ENCODE results near the gene RASGRF2. TPM values are rescaled to one million over a fixed set of nuclear protein-coding genes. Genes with fewer than 3 reads are reported as not detected.
"Not testable (repeated sequence)": the region's sequence is repeated elsewhere in the genome, so short reads cannot be mapped to it uniquely, and the experiment has no call there.

Gene RASGRF2
- total and polyA plus RNA-seq, 2 of the 8 experiments (the other 6 are each of a cell fraction or from before 2014, with no cell fraction given): 2.6 to 29.5 TPM

DNA sequence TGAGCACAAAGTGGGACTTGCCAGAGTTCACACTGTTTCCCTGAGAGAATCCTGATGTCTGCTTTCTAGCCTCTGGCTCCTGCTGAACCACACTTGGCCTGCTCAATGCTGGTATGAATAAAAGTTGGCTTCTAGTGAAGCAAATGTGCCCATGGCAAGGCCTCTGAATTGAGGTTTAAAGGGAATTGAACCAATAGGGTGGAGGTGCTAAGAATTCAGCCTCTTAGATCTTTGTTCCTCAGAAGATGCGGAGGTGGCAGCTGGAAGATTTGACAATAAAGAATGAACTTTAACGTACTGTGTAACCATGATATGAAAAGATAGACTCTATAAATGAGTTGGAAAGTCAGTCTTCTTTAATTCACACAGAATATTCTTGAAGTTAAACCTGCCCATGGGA is 57.2 kb downstream of the RASGRF2 start (continued):
- TF ChIP-seq CTBP2 (IDR thresholded peaks at IDR 0.05; ENCODE audit: borderline replicate concordance, insufficient read depth, insufficient read length, low read length) (no peak), CHD2 (IDR thresholded peaks at IDR 0.05; ENCODE audit: low read length) (no peak), BACH1 (IDR thresholded peaks at IDR 0.05; ENCODE audit: low read length) (no peak), JUN (IDR thresholded peaks at IDR 0.05; ENCODE audit: low read depth, low read length) (no peak)

DNA sequence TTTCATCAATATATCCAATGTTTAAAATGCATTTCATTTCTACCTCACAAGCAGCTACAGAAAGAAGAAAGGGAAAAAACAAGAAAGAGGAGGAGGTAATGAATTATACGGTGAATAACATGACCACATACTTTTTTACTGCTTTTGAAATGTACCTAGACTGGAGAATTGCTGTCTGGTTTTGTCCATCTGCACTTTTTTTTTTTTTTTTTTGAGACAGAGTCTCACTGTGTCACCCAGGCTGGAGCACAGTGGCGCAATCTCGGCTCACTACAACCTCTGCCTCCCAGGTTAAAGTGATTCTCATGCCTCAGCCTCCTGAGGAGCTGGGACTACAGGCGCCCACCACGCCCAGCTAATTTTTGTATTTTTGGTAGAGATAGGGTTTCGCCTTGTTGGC is 58.4 kb downstream of the RASGRF2 start:
- H2AFZ ChIP-seq (ENCODE audit: low read length); H3K79me2 ChIP-seq (ENCODE audit: control insufficient read depth in 1 of 2, insufficient read depth in 2 of 2, low read length in 2 of 2); H4K20me1 ChIP-seq (replicated peaks in 1 of 2; ENCODE audit: control insufficient read depth in 1 of 2, insufficient read depth in 2 of 2, low read length in 2 of 2); H3K27ac ChIP-seq (ENCODE audit: low read depth, low read length); H2BK20ac ChIP-seq (ENCODE audit: low read length); H3K27me3 ChIP-seq (replicated peaks in 1 of 4; ENCODE audit: control insufficient read depth in 3 of 4, extremely low read depth in 1 of 4, insufficient read depth in 3 of 4, low read length in 3 of 4); H2BK5ac ChIP-seq (ENCODE audit: low read depth, low read length); FAIRE-seq; H3K9me3 ChIP-seq (ENCODE audit: insufficient read depth in 2 of 2, low read depth in 1 of 2, low read length in 1 of 2); H4K8ac ChIP-seq (ENCODE audit: extremely low read depth, insufficient read depth, low read length); H2BK120ac ChIP-seq (replicated peaks; ENCODE audit: low read depth, low read length); DNase-seq (ENCODE audit: low read depth in 1 of 2, low spot score in 2 of 2); H3K4me1 ChIP-seq (replicated peaks in 1 of 4; ENCODE audit: control insufficient read depth in 3 of 4, insufficient read depth in 4 of 4, low read length in 3 of 4); H3K14ac ChIP-seq (ENCODE audit: insufficient read length); H3K9ac ChIP-seq (replicated peaks in 1 of 4; ENCODE audit: extremely low read depth in 1 of 4, low read depth in 3 of 4, low read length in 3 of 4); H3K79me1 ChIP-seq (ENCODE audit: low read depth, low read length); H3K23ac ChIP-seq (ENCODE audit: insufficient read length); H3K23me2 ChIP-seq (ENCODE audit: low read depth, low read length); POLR2A ChIA-PET (ENCODE audit: partially characterized antibody); H3K56ac ChIP-seq (replicated peaks; ENCODE audit: insufficient read length, low read depth, low read length); H3K4me3 ChIP-seq (ENCODE audit: extremely low read depth in 1 of 4, insufficient read depth in 2 of 4, low read depth in 3 of 4, low read length in 4 of 4); H3K4me2 ChIP-seq (ENCODE audit: insufficient read depth in 1 of 2, low read depth in 2 of 2, low read length in 2 of 2); H2BK15ac ChIP-seq (ENCODE audit: low read length); H3K18ac ChIP-seq (ENCODE audit: extremely low read depth, low read length); H4K91ac ChIP-seq (replicated peaks; ENCODE audit: insufficient read length, low read length); H4K5ac ChIP-seq (ENCODE audit: insufficient read length, low read depth, low read length); H3K4ac ChIP-seq (replicated peaks; ENCODE audit: insufficient read length, low read depth, low read length); H3K36me3 ChIP-seq (ENCODE audit: control insufficient read depth in 2 of 4, insufficient read depth in 4 of 4, low read length in 3 of 4); H2BK12ac ChIP-seq (ENCODE audit: low read depth, low read length); H2AK5ac ChIP-seq (ENCODE audit: low read depth, low read length): not testable (repeated sequence)
- CTCF ChIA-PET (ENCODE audit: partially characterized antibody): interaction anchor here (0.6 to 1.3 kb wide), 3 partner anchors 27 to 83 kb away, joined by 3 to 5 read pairs (median 3); no protein-coding TSS in a partner anchor
- 91% methylated on average over 6 of the region's 6 CpGs; no CpG with 5 or more reads in 1 of the 2 experiments for WGBS, 2 experiments (ENCODE audit: extremely low coverage in 1 of 2, insufficient coverage in 1 of 2, insufficient read length in 1 of 2, insufficient replicate concordance in 2 of 2, low coverage in 1 of 2, low lambda C conversion rate in 2 of 2, missing lambda C conversion rate in 1 of 2)

Data from H1 (cell line).